ENCODE measurements around the gene PRKAG2.

PRKAG2 gene

GRCh38 chr7:151676759-151677158 lies 200.2 kb downstream of the PRKAG2 start:
- Histone ChIP-seq H3K9ac (ENCODE audit: low read length) (no peak overlapping the region), H3K36me3 (ENCODE audit: control insufficient read depth, insufficient read depth, low read length, severe bottlenecking) (no peaks in the 10 kb centered on the region), H3K27me3 (replicated peaks; ENCODE audit: control insufficient read depth, insufficient read depth, low read length) (no peaks in the 10 kb centered on the region), H3K4me1 (ENCODE audit: control insufficient read depth, insufficient read depth, low read length) (peaks cover 38% of the 10 kb centered on the region), H3K9me3 (ENCODE audit: control insufficient read depth, low read length) (no peaks in the 10 kb centered on the region), H3K4me3 (ENCODE audit: low read length) (no peak overlapping the region)
- DNase-seq (ENCODE audit: low read depth): no peak

DNA sequence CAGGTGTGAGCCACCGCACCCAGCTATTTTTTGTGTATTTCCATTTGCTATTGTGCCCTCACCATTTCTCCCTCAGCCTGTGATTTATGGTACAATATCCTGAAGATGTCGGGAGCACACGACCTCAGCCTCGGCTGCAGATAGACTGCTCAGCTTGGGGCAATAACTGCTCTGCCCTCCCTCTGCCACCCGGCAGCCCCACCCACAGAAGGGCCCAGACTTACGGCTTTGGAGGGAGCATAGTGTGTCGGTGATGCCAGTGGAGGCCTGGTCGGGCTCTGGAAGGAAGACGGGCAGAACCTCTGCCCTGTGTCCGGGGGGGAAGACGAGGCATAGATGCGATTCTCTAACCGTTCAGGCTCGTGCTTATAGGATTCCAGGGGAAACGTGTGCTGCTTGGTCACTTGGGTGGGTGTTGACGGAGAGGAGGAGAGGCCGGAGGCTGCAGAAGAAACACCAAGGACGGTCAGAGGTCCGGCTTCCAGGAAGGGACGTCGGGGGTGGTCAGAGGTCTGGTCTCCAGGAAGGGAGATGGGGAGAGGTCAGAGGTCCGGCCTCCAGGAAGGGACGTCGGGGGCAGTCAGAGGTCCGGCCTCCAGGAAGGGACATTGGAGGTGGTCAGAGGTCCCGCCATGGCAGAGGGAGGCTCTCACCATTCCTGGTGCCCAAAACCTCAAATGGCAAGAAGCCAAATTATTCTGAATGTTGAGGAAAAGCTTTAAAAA lies 201.6 kb downstream of the PRKAG2 start:
- no peaks in the 10 kb centered on the region for H3K9me3 ChIP-seq (ENCODE audit: control insufficient read depth, low read length)
- no peak overlapping the region for H3K4me3 ChIP-seq (ENCODE audit: low read length)
- no peaks in the 10 kb centered on the region for H3K27me3 ChIP-seq (replicated peaks; ENCODE audit: control insufficient read depth, insufficient read depth, low read length)
- H3K36me3 ChIP-seq (ENCODE audit: control insufficient read depth, insufficient read depth, low read length, severe bottlenecking): no peaks in the 10 kb centered on the region
- no peak overlapping the region for H3K9ac ChIP-seq (ENCODE audit: low read length)
- H3K4me1 ChIP-seq (ENCODE audit: control insufficient read depth, insufficient read depth, low read length): peaks cover 25% of the 10 kb centered on the region
- DNase-seq (ENCODE audit: low read depth): no peak

GRCh38 chr7:151674161-151674920 lies 202.6 kb downstream of the PRKAG2 start:
- Histone ChIP-seq H3K9me3 (ENCODE audit: control insufficient read depth, low read length) (no peaks in the 10 kb centered on the region), H3K36me3 (ENCODE audit: control insufficient read depth, insufficient read depth, low read length, severe bottlenecking) (no peaks in the 10 kb centered on the region), H3K4me1 (ENCODE audit: control insufficient read depth, insufficient read depth, low read length) (peaks cover 15% of the 10 kb centered on the region), H3K27me3 (replicated peaks; ENCODE audit: control insufficient read depth, insufficient read depth, low read length) (no peaks in the 10 kb centered on the region), H3K9ac (ENCODE audit: low read length) (no peak overlapping the region), H3K4me3 (ENCODE audit: low read length) (no peak overlapping the region)
- DNase-seq (ENCODE audit: low read depth): no peak

GRCh38 chr7:151673216-151673615 lies 203.7 kb downstream of the PRKAG2 start:
- DNase-seq (ENCODE audit: low read depth): no peak
- Histone ChIP-seq H3K36me3 (ENCODE audit: control insufficient read depth, insufficient read depth, low read length, severe bottlenecking) (no peaks in the 10 kb centered on the region), H3K4me3 (ENCODE audit: low read length) (no peak overlapping the region)

GRCh38 chr7:151672716-151673115 lies 204.2 kb downstream of the PRKAG2 start:
- Histone ChIP-seq H3K36me3 (ENCODE audit: control insufficient read depth, insufficient read depth, low read length, severe bottlenecking) (no peaks in the 10 kb centered on the region), H3K9me3 (ENCODE audit: control insufficient read depth, low read length) (no peaks in the 10 kb centered on the region), H3K4me3 (ENCODE audit: low read length) (no peak overlapping the region), H3K27me3 (replicated peaks; ENCODE audit: control insufficient read depth, insufficient read depth, low read length) (no peaks in the 10 kb centered on the region), H3K4me1 (ENCODE audit: control insufficient read depth, insufficient read depth, low read length) (no peaks in the 10 kb centered on the region), H3K9ac (ENCODE audit: low read length) (no peak overlapping the region)
- DNase-seq (ENCODE audit: low read depth): no peak

More at GRCh38 chr7:151673216-151673615, 203.7 kb downstream of the PRKAG2 start:
- Histone ChIP-seq H3K9ac (ENCODE audit: low read length) (no peak overlapping the region), H3K9me3 (ENCODE audit: control insufficient read depth, low read length) (no peaks in the 10 kb centered on the region), H3K4me1 (ENCODE audit: control insufficient read depth, insufficient read depth, low read length) (peaks cover 5% of the 10 kb centered on the region), H3K27me3 (replicated peaks; ENCODE audit: control insufficient read depth, insufficient read depth, low read length) (no peaks in the 10 kb centered on the region)

DNA sequence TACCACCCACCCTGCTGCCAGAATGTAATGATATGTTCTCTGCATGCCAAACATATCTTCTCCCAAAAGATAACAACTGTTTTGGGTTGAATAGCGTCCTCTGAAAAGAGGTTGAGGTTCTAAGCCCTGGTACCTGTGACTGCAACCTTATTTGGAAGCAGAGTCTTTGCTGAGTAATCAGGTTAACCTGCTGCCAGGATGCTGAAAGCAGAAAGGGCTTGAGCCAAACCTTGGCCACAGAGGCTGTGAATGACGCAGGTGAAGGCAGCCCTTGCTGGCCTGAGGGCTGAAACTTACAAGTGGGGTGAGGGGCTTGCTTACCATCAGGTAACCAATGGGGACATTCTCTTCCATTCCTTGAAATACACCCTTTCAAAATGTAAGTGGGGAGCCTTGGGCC lies 205.4 kb downstream of the PRKAG2 start:
- Histone ChIP-seq H3K9me3 (ENCODE audit: control insufficient read depth, low read length) (peaks cover under 1% of the 10 kb centered on the region), H3K4me1 (ENCODE audit: control insufficient read depth, insufficient read depth, low read length) (no peaks in the 10 kb centered on the region), H3K36me3 (ENCODE audit: control insufficient read depth, insufficient read depth, low read length, severe bottlenecking) (no peaks in the 10 kb centered on the region), H3K9ac (ENCODE audit: low read length) (no peak overlapping the region), H3K4me3 (ENCODE audit: low read length) (no peak overlapping the region), H3K27me3 (replicated peaks; ENCODE audit: control insufficient read depth, insufficient read depth, low read length) (no peaks in the 10 kb centered on the region)
- DNase-seq (ENCODE audit: low read depth): no peak

GRCh38 chr7:151669762-151670161 lies 207.2 kb downstream of the PRKAG2 start:
- Histone ChIP-seq H3K4me3 (ENCODE audit: low read length) (no peak overlapping the region), H3K9ac (ENCODE audit: low read length) (no peak overlapping the region), H3K4me1 (ENCODE audit: control insufficient read depth, insufficient read depth, low read length) (peaks cover 17% of the 10 kb centered on the region), H3K36me3 (ENCODE audit: control insufficient read depth, insufficient read depth, low read length, severe bottlenecking) (no peaks in the 10 kb centered on the region), H3K9me3 (ENCODE audit: control insufficient read depth, low read length) (peaks cover 2% of the 10 kb centered on the region), H3K27me3 (replicated peaks; ENCODE audit: control insufficient read depth, insufficient read depth, low read length) (no peaks in the 10 kb centered on the region)
- no peak for DNase-seq (ENCODE audit: low read depth)

DNA sequence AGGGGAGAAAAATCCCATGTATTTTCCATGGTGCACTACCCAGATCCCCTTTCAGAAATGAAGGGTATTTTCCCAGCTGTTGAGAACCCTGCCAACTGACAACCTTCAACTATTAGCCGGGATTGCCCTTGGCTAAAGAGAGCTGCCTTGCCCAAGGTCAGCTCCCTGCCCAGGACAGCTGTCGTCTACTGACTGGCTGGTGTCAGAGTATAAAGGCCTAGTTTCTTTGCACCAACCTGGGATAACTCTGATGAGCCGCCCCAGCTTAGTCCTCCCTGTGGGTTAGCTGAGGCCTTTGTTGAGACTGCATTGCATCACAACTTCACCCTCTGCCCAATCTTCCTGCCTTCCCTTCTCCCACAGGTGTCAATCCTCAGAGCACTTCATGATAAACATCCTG lies 210.0 kb downstream of the PRKAG2 start:
- H3K9ac ChIP-seq (ENCODE audit: low read length): no peak overlapping the region

DNA sequence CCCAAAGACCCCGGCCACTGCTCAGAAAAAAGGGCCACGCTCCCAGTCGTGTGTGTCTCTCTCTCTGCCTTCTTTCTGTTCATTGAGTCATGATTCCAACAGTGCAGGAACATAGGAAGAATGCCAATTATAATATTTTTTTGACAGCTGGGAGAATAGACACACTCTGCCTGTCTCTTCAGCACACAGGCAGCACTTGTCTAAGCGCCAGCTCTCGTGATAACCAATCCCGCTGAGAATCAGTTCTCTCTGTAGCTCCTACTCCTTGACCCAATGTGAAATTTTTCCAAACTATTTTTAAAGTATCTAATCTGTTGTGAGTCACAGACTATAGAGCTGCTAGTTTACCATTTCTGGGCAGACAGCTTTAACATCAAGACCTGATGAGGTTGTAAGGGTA lies 211.5 kb downstream of the PRKAG2 start:
- peak; percentile 45 for DNase-seq (ENCODE audit: low read depth)
- peaks cover 57% of the 10 kb centered on the region for H3K4me1 ChIP-seq (ENCODE audit: control insufficient read depth, insufficient read depth, low read length)
- H3K27me3 ChIP-seq (replicated peaks; ENCODE audit: control insufficient read depth, insufficient read depth, low read length): no peaks in the 10 kb centered on the region
- no peak overlapping the region for H3K4me3 ChIP-seq (ENCODE audit: low read length)
- H3K36me3 ChIP-seq (ENCODE audit: control insufficient read depth, insufficient read depth, low read length, severe bottlenecking): no peaks in the 10 kb centered on the region
- peak overlapping the region; percentile 76 for H3K9ac ChIP-seq (ENCODE audit: low read length)
- H3K9me3 ChIP-seq (ENCODE audit: control insufficient read depth, low read length): peaks cover 2% of the 10 kb centered on the region

More for the DNA sequence above, 210.0 kb downstream of the PRKAG2 start:
- Histone ChIP-seq H3K9me3 (ENCODE audit: control insufficient read depth, low read length) (peaks cover 2% of the 10 kb centered on the region), H3K36me3 (ENCODE audit: control insufficient read depth, insufficient read depth, low read length, severe bottlenecking) (no peaks in the 10 kb centered on the region), H3K27me3 (replicated peaks; ENCODE audit: control insufficient read depth, insufficient read depth, low read length) (no peaks in the 10 kb centered on the region), H3K4me1 (ENCODE audit: control insufficient read depth, insufficient read depth, low read length) (peaks cover 46% of the 10 kb centered on the region), H3K4me3 (ENCODE audit: low read length) (no peak overlapping the region)
- DNase-seq (ENCODE audit: low read depth): no peak

- Histone ChIP-seq H3K27me3 (replicated peaks; ENCODE audit: control insufficient read depth, insufficient read depth, low read length) (no peaks in the 10 kb centered on the region), H3K4me3 (ENCODE audit: low read length) (no peak overlapping the region), H3K9ac (ENCODE audit: low read length) (peak overlapping the region; percentile 75), H3K9me3 (ENCODE audit: control insufficient read depth, low read length) (peaks cover 2% of the 10 kb centered on the region), H3K4me1 (ENCODE audit: control insufficient read depth, insufficient read depth, low read length) (peaks cover 67% of the 10 kb centered on the region), H3K36me3 (ENCODE audit: control insufficient read depth, insufficient read depth, low read length, severe bottlenecking) (no peaks in the 10 kb centered on the region)
- DNase-seq (ENCODE audit: low read depth): no peak
These were observed 212.6 kb downstream of the PRKAG2 start for GRCh38 chr7:151664268-151664667.

DNA sequence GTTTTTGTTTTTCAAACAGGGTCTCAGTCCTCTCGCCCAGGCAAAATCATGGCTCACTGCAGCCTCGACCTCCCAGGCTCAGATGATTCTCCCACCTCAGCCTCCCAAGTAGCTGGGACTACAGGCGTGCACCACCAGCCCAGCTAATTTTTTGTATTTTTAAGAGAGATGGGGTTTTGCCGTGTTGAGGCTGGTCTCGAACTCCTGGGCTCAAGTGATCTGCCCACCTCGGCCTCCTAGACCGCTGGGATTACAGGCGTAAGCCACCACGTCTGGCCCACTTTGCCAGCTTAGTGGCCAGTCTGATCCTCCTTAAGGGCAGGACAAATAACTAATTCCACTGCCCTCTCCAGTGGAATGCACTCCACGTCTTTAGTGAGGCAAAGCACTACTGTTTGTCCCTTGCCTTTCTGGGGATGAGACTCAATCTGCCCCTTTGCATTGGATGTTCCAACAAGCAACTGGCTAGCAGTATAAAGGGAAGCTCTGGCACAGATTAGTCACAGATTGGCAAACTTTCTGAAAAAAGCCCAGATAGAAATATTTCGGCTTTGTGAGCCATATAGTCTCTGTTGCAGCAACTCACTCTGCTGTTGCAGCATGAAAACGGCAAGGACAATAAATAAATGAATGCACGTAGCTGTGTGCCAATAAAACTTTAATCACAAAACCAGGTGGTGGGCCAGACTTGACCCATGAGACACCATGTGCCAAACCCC lies 213.4 kb downstream of the PRKAG2 start:
- no peak overlapping the region for H3K4me3 ChIP-seq (ENCODE audit: low read length)
- H3K27me3 ChIP-seq (replicated peaks; ENCODE audit: control insufficient read depth, insufficient read depth, low read length): no peaks in the 10 kb centered on the region
- H3K4me1 ChIP-seq (ENCODE audit: control insufficient read depth, insufficient read depth, low read length): peaks cover 74% of the 10 kb centered on the region
- no peak for DNase-seq (ENCODE audit: low read depth)
- peaks cover 2% of the 10 kb centered on the region for H3K9me3 ChIP-seq (ENCODE audit: control insufficient read depth, low read length)
- no peaks in the 10 kb centered on the region for H3K36me3 ChIP-seq (ENCODE audit: control insufficient read depth, insufficient read depth, low read length, severe bottlenecking)
- H3K9ac ChIP-seq (ENCODE audit: low read length): peak overlapping the region; percentile 75
